Right atrium auricular region (tissue), 2 donors: ENCODE measurements around the gene CNDP1. TPM values are rescaled to one million over a fixed set of nuclear protein-coding genes. Genes with fewer than 3 reads are reported as not detected.

Experiments used
- DNase-seq: peaks from one replicate; pipeline ENCODE4 v3.0.0-alpha.2; 2019; ENCODE audit warnings: low spot score
- H3K27ac ChIP-seq, 2 donors: fragments of 200-600 bp; sonication (generic); 1 replicate in 1 of 2; 2 replicates in 1 of 2; pipeline ENCODE4 v1.5.1; 2016 to 2019
- H3K27me3 ChIP-seq, 2 donors: fragments of 200-600 bp; sonication (generic); one replicate each; pipeline versions ENCODE4 v1.5.1 to v1.6.0; 2017 to 2019
- H3K36me3 ChIP-seq: fragments of 200-600 bp; sonication (generic); one replicate; pipeline ENCODE4 v1.5.1; 2016
- H3K4me1 ChIP-seq, 2 donors: fragments of 200-600 bp; sonication (generic); one replicate each; pipeline versions ENCODE4 v1.5.1 to v1.6.0; 2017 to 2019
- H3K4me3 ChIP-seq, 2 donors: fragments of 200-600 bp; sonication (generic); 1 replicate in 1 of 2; 2 replicates in 1 of 2; pipeline ENCODE4 v1.5.1; 2017 to 2019; ENCODE audit warnings: mild to moderate bottlenecking in 1 of 2, moderate library complexity in 1 of 2
- H3K9me3 ChIP-seq, 2 donors: fragments of 200-600 bp; sonication (generic); one replicate each; pipeline ENCODE4 v1.5.1; 2019
- CTCF ChIP-seq, 2 donors: fragments of 200-600 bp; sonication (generic); IDR thresholded peaks; one replicate each; pipeline ENCODE4 v1.5.1; 2019; ENCODE audit warnings: antibody characterized with exemption in 2 of 2
- total RNA-seq, 2 donors: library from RNA; depleted of rRNA; stranded (reverse); fragments of >200 nt; gene quantifications; one replicate each; pipeline ENCODE4 v1.1.0, GENCODE V29; 2016

Gene CNDP1
- total RNA-seq, 2 donors from 2014 or later = not detected

DNA sequence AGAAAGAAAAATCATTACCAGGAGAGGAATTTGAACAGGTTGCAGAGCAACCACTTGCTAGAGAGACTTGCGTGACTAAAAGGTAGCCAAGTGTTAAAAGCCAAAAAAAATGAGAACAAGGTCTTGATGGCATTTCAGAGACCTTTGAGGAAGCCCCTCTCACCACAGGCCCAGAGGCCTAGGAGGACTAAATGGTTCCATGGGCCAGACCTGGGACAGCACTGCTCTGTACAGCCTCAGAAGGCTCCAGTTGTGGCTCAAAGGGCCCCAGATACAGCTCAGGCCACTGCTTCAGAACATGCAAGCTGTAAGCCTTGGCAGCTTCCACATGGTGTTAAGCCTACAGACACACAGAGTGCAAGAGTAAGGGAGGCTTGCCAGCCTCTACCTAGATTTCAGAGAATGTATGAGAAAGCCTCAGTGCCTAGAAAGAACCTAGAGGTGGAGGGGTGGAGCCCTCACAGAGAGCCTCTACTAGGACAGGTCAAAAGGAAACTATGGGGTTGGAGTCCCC lies 15.3 kb downstream of the CNDP1 start:
- no peak for TF ChIP-seq CTCF (IDR thresholded peaks at IDR 0.05)
- Histone ChIP-seq H3K9me3 (peaks cover 0 to 14% of the 10 kb centered on the region in 2 donors), H3K36me3 (no peaks in the 10 kb centered on the region), H3K4me1 (peaks cover 0 to 8% of the 10 kb centered on the region in 2 donors), H3K27ac (no peak overlapping the region), H3K27me3 (no peaks in the 10 kb centered on the region), H3K4me3 (no peak overlapping the region)
- DNase-seq = no peak

DNA sequence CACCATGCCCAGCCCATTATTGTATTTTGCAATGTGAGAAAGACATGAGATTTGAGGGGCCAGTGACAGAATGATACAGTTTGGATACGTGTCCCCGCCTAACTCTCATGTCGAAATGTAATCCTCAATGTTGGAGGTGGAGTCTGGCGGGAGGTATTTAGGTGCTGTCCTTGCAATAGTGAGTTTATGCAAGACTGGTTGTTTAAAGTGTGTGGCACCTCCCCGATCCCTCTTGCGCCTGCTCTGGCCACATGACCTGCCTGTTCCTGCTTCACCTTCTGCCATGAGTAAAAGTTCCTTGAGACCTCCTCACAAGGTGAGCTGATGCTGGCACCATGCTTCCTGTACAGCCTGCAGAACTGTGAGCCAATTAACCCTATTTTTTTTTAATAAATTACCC lies 16.6 kb downstream of the CNDP1 start:
- TF ChIP-seq CTCF (IDR thresholded peaks at IDR 0.05) = no peak
- no peak for DNase-seq
- no peak overlapping the region for H3K4me3 ChIP-seq
- H3K36me3 ChIP-seq = no peaks in the 10 kb centered on the region
- H3K27ac ChIP-seq = no peak overlapping the region
- H3K27me3 ChIP-seq = no peaks in the 10 kb centered on the region
- peaks cover 0 to 8% of the 10 kb centered on the region in 2 donors for H3K4me1 ChIP-seq
- H3K9me3 ChIP-seq = peaks cover 0 to 14% of the 10 kb centered on the region in 2 donors

GRCh38 chr18:74551452-74551851 lies 17.2 kb downstream of the CNDP1 start:
- no peak for DNase-seq
- Histone ChIP-seq H3K36me3 (no peaks in the 10 kb centered on the region), H3K9me3 (peaks cover 0 to 14% of the 10 kb centered on the region in 2 donors), H3K4me3 (no peak overlapping the region), H3K4me1 (peaks cover 0 to 3% of the 10 kb centered on the region in 2 donors), H3K27me3 (no peaks in the 10 kb centered on the region), H3K27ac (no peak overlapping the region)
- no peak for TF ChIP-seq CTCF (IDR thresholded peaks at IDR 0.05)

- peak; percentile 85 for DNase-seq
- Histone ChIP-seq H3K36me3 (no peaks in the 10 kb centered on the region), H3K4me1 (no peaks in the 10 kb centered on the region), H3K27me3 (no peaks in the 10 kb centered on the region), H3K4me3 (no peak overlapping the region), H3K9me3 (peaks cover 0 to 14% of the 10 kb centered on the region in 2 donors), H3K27ac (no peak overlapping the region)
- TF ChIP-seq CTCF (IDR thresholded peaks at IDR 0.05) = peak; percentile 67 to 84
Observed at GRCh38 chr18:74551936-74552555, 17.7 kb downstream of the CNDP1 start.

DNA sequence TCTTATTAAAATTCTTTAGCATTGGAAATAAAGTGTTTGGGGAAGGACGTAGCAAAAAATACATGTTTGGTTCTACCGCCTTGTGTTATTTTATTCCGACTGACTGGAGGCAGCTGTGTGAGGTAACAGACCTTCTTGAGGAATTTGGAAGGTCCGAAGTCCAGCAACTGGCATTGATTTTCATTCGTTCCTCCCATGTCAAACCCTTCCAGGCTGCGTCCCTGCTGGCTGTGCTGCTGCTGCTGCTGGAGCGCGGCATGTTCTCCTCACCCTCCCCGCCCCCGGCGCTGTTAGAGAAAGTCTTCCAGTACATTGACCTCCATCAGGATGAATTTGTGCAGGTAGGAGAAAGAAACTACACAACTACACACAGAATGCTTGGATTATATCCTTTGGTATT lies 21.8 kb downstream of the CNDP1 start:
- H3K4me3 ChIP-seq = no peak overlapping the region
- TF ChIP-seq CTCF (IDR thresholded peaks at IDR 0.05) = no peak
- no peak overlapping the region for H3K27ac ChIP-seq

DNA sequence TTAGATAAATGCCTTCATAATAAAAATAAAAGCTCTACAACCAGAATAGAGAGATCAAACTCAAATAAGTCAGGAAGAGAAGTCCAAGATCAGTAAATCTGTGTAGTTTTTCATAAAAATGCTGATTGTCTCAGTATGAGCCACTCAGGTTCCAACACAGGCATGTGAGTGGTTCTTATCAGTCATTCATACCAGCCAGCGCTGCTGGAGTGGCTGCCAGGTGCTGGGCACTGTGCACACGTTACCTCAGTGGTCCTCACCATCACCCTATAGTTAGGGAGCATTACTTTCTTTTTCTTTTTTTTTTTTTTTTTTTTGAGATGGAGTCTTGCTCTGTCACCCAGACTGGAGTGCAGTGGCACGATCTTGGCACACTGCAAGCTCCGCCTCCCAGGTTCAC lies 23.8 kb downstream of the CNDP1 start:
- no peak for TF ChIP-seq CTCF (IDR thresholded peaks at IDR 0.05)
- no peaks in the 10 kb centered on the region for H3K36me3 ChIP-seq
- no peaks in the 10 kb centered on the region for H3K27me3 ChIP-seq
- no peak overlapping the region for H3K4me3 ChIP-seq
- no peaks in the 10 kb centered on the region for H3K9me3 ChIP-seq
- no peaks in the 10 kb centered on the region for H3K4me1 ChIP-seq
- H3K27ac ChIP-seq = no peak overlapping the region
- DNase-seq = no peak

More for the DNA sequence above, 21.8 kb downstream of the CNDP1 start:
- Histone ChIP-seq H3K27me3 (no peaks in the 10 kb centered on the region), H3K9me3 (no peaks in the 10 kb centered on the region), H3K36me3 (no peaks in the 10 kb centered on the region), H3K4me1 (no peaks in the 10 kb centered on the region)
- DNase-seq = no peak
